Nephron (organoid): Measurements from ENCODE around the gene COL16A1.

Source experiments
- H3K27ac Mint-ChIP-seq, 3 experiments: 2 replicates each; pipeline ENCODE4 v1.8.0; 2020; ENCODE audit warnings: mixed read lengths in 3 of 3, mild to moderate bottlenecking in 2 of 3, moderate library complexity in 1 of 3
- H3K27me3 Mint-ChIP-seq: 2 replicates; pipeline ENCODE4 v1.8.0; 2021; ENCODE audit warnings: low read depth, mild to moderate bottlenecking, moderate library complexity, mixed read lengths
- H3K36me3 Mint-ChIP-seq: 2 replicates; pipeline ENCODE4 v1.8.0; 2020; ENCODE audit warnings: low read depth, mixed read lengths
- H3K4me1 Mint-ChIP-seq: 2 replicates; pipeline ENCODE4 v1.8.0; 2020; ENCODE audit warnings: mixed read lengths
- H3K4me3 Mint-ChIP-seq, 3 experiments: 2 replicates each; pipeline ENCODE4 v1.8.0; 2020; ENCODE audit warnings: mild to moderate bottlenecking in 3 of 3, mixed read lengths in 3 of 3, moderate library complexity in 2 of 3
- H3K9me3 Mint-ChIP-seq: 2 replicates; pipeline ENCODE4 v1.8.0; 2020; ENCODE audit warnings: mixed read lengths
- CTCF ChIP-seq, 3 experiments: fragments of 200-600 bp; sonication (generic); IDR thresholded peaks; one replicate each; pipeline ENCODE4 v1.5.0; 2021; ENCODE audit warnings: antibody characterized with exemption in 3 of 3; ENCODE audit not compliant: unreplicated experiment in 3 of 3

The COL16A1 gene

GRCh38 chr1:31664528-31664927 is 39.3 kb downstream of the COL16A1 start:
- TF ChIP-seq CTCF (IDR thresholded peaks at IDR 0.05; ENCODE audit: unreplicated experiment in 3 of 3), result no peak
- Mint-ChIP-seq H3K4me3 (no peak overlapping the region), H3K36me3 (no peaks in the 10 kb centered on the region), H3K27ac (peak overlapping the region in 2 of 3 experiments; percentile 31 to 94), H3K27me3 (peaks cover 6% of the 10 kb centered on the region), H3K9me3 (no peaks in the 10 kb centered on the region), H3K4me1 (peaks cover 30% of the 10 kb centered on the region)

GRCh38 chr1:31663622-31664452 is 40.0 kb downstream of the COL16A1 start:
- Mint-ChIP-seq H3K27me3 (peaks cover 6% of the 10 kb centered on the region), H3K27ac (peak overlapping the region in 2 of 3 experiments; percentile 58 to 94), H3K36me3 (no peaks in the 10 kb centered on the region), H3K4me3 (peak overlapping the region in 1 of 3 experiments; percentile 1), H3K4me1 (peaks cover 23% of the 10 kb centered on the region), H3K9me3 (no peaks in the 10 kb centered on the region)
- peak; percentile 77 to 90 (median 80) for TF ChIP-seq CTCF (IDR thresholded peaks at IDR 0.05; ENCODE audit: unreplicated experiment in 3 of 3)

DNA sequence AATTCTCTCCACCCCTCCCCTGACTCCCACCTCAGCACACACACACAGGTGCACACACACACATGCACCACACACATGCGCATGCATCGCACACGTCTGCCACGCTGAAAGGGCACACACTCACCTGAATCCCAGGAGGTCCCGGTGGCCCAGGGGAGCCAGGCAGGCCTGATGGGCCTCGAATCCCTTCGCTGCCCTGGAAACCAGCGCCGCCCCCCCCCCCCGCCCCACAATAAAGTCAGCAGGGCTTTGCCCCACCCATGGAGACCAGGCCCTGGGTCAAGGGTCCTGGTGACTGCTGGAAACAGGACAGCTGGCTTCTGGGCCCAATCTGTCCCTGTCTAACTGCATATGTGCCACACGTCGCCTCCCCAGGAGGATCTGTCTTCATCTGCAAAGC is 41.4 kb downstream of the COL16A1 start:
- no peaks in the 10 kb centered on the region for H3K36me3 Mint-ChIP-seq
- no peaks in the 10 kb centered on the region for H3K9me3 Mint-ChIP-seq
- H3K4me3 Mint-ChIP-seq, result no peak overlapping the region
- H3K27me3 Mint-ChIP-seq, result peaks cover 8% of the 10 kb centered on the region
- no peak overlapping the region for H3K27ac Mint-ChIP-seq
- TF ChIP-seq CTCF (IDR thresholded peaks at IDR 0.05; ENCODE audit: unreplicated experiment in 3 of 3), result no peak
- H3K4me1 Mint-ChIP-seq, result peaks cover 17% of the 10 kb centered on the region

DNA sequence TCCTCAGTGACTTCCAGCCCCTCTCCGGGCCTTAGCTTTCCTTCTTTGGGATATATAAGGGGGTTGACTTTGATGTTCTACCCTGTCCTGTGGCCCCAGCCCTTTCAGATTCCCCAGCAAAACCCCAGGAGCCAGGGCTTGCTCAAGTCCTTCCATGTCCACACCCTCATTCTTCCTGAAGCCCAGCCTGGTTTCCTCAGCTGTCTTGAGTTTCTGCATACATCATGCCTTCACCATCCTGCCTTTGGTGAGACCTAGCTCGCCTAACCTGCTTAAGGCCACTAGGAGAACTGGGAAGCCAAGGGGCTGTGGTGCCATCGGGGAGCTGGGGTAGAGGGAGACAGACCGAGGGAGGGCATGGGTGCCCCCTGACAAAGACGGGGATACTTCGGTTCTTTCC is 42.0 kb downstream of the COL16A1 start:
- Mint-ChIP-seq H3K27me3 (peaks cover 8% of the 10 kb centered on the region), H3K27ac (no peak overlapping the region), H3K4me1 (peaks cover 14% of the 10 kb centered on the region), H3K4me3 (no peak overlapping the region), H3K36me3 (no peaks in the 10 kb centered on the region), H3K9me3 (no peaks in the 10 kb centered on the region)
- no peak for TF ChIP-seq CTCF (IDR thresholded peaks at IDR 0.05; ENCODE audit: unreplicated experiment in 3 of 3)

GRCh38 chr1:31660871-31661455 is 42.9 kb downstream of the COL16A1 start:
- Mint-ChIP-seq H3K4me3 (no peak overlapping the region), H3K36me3 (no peaks in the 10 kb centered on the region), H3K27me3 (peaks cover 8% of the 10 kb centered on the region), H3K9me3 (no peaks in the 10 kb centered on the region), H3K27ac (peak overlapping the region in 1 of 3 experiments; percentile 84), H3K4me1 (peaks cover 6% of the 10 kb centered on the region)
- no peak for TF ChIP-seq CTCF (IDR thresholded peaks at IDR 0.05; ENCODE audit: unreplicated experiment in 3 of 3)
